GM12878 (cell line): ENCODE results near the gene TMEM88. TPM values are rescaled to one million over a fixed set of nuclear protein-coding genes. Genes with fewer than 3 reads are reported as not detected.

Source experiments
- ATAC-seq: fragments of 200-7000 bp; cut with Tn5 transposase; 3 replicates; pipeline ENCODE4 v1.9.1; 2020; ENCODE audit warnings: mild to moderate bottlenecking, moderate library complexity
- BruUV-seq: library from RNA; stranded (reverse); fragments of 400-500 nt; replicated peaks from 2 replicates; lab custom pipeline; 2021; lab: Mats Ljungman, UMichigan
- CTCF ChIA-PET: fragments of 300-600 bp; sonication (Branson Sonifier 250); formaldehyde crosslinking; extraction: SDS; loops from one replicate; lab custom pipeline; 2021; ENCODE audit warnings: inconsistent platforms; lab: Yijun Ruan, JAX
- POLR2A ChIA-PET: fragments of 350-600 bp; formaldehyde crosslinking; extraction: SDS; loops from one replicate; lab custom pipeline; 2021; ENCODE audit warnings: inconsistent platforms; lab: Charles Lee
- RAD21 ChIA-PET: fragments of 300-600 bp; sonication (Branson Sonifier 250); formaldehyde crosslinking; loops from one replicate; lab custom pipeline; 2023; ENCODE audit warnings: antibody characterized with exemption; ENCODE audit not compliant: unreplicated experiment; lab: Charles Lee
- SMC1A ChIA-PET: fragments of 300-600 bp; sonication (Branson Sonifier 250); formaldehyde crosslinking; loops from one replicate; lab custom pipeline; 2023; ENCODE audit not compliant: unreplicated experiment, uncharacterized antibody; lab: Charles Lee
- DNase-seq: peaks from one replicate; pipeline ENCODE4 v3.0.0-alpha.2; 2011; ENCODE audit warnings: low read depth, low spot score
- FAIRE-seq: peaks from 3 replicates; lab custom pipeline; 2011; peaks lifted over from hg19 to GRCh38; lab: Jason Lieb, UNC
- H2AFZ ChIP-seq: 2 replicates; pipeline ENCODE4 v1.6.0; 2011; ENCODE audit warnings: low read depth, low read length, control low read depth; ENCODE audit not compliant: control insufficient read depth
- H3K27ac ChIP-seq: 2 replicates; pipeline ENCODE4 v1.5.1; 2011; ENCODE audit warnings: control low read depth; ENCODE audit not compliant: control insufficient read depth, insufficient read depth
- H3K27me3 ChIP-seq, 2 experiments: replicated peaks in 1 of 2; 2 replicates each; pipeline versions ENCODE4 v1.6.0 to v1.6.1; 2011; ENCODE audit warnings: low read length in 1 of 2; ENCODE audit not compliant: control insufficient read depth in 2 of 2, insufficient read depth in 2 of 2
- H3K36me3 ChIP-seq, 2 experiments: 2 replicates each; pipeline ENCODE4 v1.5.1; 2011; ENCODE audit warnings: low read length in 1 of 2; ENCODE audit not compliant: control insufficient read depth in 2 of 2, insufficient read depth in 2 of 2
- H3K4me1 ChIP-seq: 2 replicates; pipeline ENCODE4 v1.6.1; 2011; ENCODE audit warnings: mild to moderate bottlenecking, low read length, moderate library complexity, mixed read lengths; ENCODE audit not compliant: control insufficient read depth, insufficient read depth
- H3K4me2 ChIP-seq: 2 replicates; pipeline ENCODE4 v1.6.0; 2011; ENCODE audit warnings: control low read depth; ENCODE audit not compliant: control insufficient read depth, insufficient read depth
- H3K4me3 ChIP-seq: fragments of 200-600 bp; sonication (generic); 2 replicates; pipeline ENCODE4 v1.5.1; 2016
- H3K79me2 ChIP-seq: 2 replicates; pipeline ENCODE4 v1.6.0; 2011; ENCODE audit warnings: low read length; ENCODE audit not compliant: control insufficient read depth, insufficient read depth
- H3K9ac ChIP-seq: 2 replicates; pipeline ENCODE4 v1.8.0; 2011; ENCODE audit warnings: low read length, control low read depth, mixed read lengths; ENCODE audit not compliant: control insufficient read depth, insufficient read depth
- H3K9me3 ChIP-seq: replicated peaks from 3 replicates; pipeline ENCODE4 v1.5.1; 2011; ENCODE audit warnings: mild to moderate bottlenecking, low read length; ENCODE audit not compliant: control insufficient read depth, insufficient read depth
- H4K20me1 ChIP-seq: 2 replicates; pipeline ENCODE4 v1.6.0; 2011; ENCODE audit not compliant: control insufficient read depth, insufficient read depth
- PAX8 ChIP-seq: fragments of 450-650 bp; IDR thresholded peaks from 2 replicates; pipeline ENCODE4 v1.6.1; 2017; ENCODE audit warnings: mild to moderate bottlenecking, moderate library complexity
- RELA ChIP-seq: fragments of 450-650 bp; IDR thresholded peaks from 2 replicates; pipeline ENCODE4 v1.8.0; 2014; ENCODE audit warnings: borderline replicate concordance; ENCODE audit not compliant: partially characterized antibody
- SPI1 ChIP-seq: IDR thresholded peaks from 2 replicates; pipeline ENCODE4 v1.6.1; 2011; ENCODE audit warnings: low read depth, mild to moderate bottlenecking, low read length, moderate library complexity, borderline replicate concordance; ENCODE audit not compliant: insufficient read depth
- SREBF2 ChIP-seq: IDR thresholded peaks from 2 replicates; pipeline ENCODE4 v1.6.1; 2012; ENCODE audit warnings: mild to moderate bottlenecking, low read length
- WGBS: methylation state at CpG from one replicate; pipeline ENCODE4 v1.1.6; 2016; ENCODE audit warnings: low lambda C conversion rate; ENCODE audit not compliant: insufficient replicate concordance, insufficient coverage; ENCODE audit errors: missing lambda C conversion rate; 5-methylcytosine and 5-hydroxymethylcytosine counted together
- in situ Hi-C: fragments of 300-500 bp; cut with MboI; formaldehyde crosslinking; loops from 9 replicates; pipeline ENCODE4 v1.14.3; 2018; ENCODE audit warnings: mixed read lengths
- intact Hi-C: fragments of 100-400 bp; cut with micrococcal nuclease; formaldehyde crosslinking; loops from one replicate; pipeline ENCODE4 v1.14.2; 2022; ENCODE audit not compliant: unreplicated experiment
- polyA plus RNA-seq, 11 experiments: library from polyadenylated mRNA; depleted of rRNA in 4 of 11; unstranded in 6 of 11; stranded (reverse) in 5 of 11; fragments of >200 nt; fragmentation: Nextera tagmentation in 4 of 11; fragmentation: Illumina TruSeq in 1 of 11; extraction: Ambion mirVana in 4 of 11; extraction: Trizol in 1 of 11; gene quantifications; 1 replicate in 1 of 11; 2 replicates in 10 of 11; pipeline versions ENCODE4 v1.2.1 to v1.2.3, GENCODE V29; 2011 to 2016; ENCODE audit warnings: inconsistent platforms in 2 of 11, missing spikeins in 2 of 11, low read depth in 1 of 11
- total RNA-seq, 4 experiments: library from RNA; depleted of rRNA in 3 of 4; stranded (reverse); fragments of >200 nt in 3 of 4; fragmentation: Illumina TruSeq in 1 of 4; extraction: Trizol in 1 of 4; gene quantifications; 2 replicates each; pipeline versions ENCODE4 v1.2.1 to v1.2.3, GENCODE V29; 2013 to 2021
- TF ChIP-seq, protein P1 (sequence below): fragments of 450-650 bp; conservative IDR thresholded peaks from 2 replicates; pipeline ENCODE4 v1.6.1; 2017; ENCODE audit warnings: mild to moderate bottlenecking, moderate library complexity
- TF ChIP-seq, protein P2 (sequence below): IDR thresholded peaks from 2 replicates; pipeline ENCODE4 v1.6.1; 2011; ENCODE audit warnings: borderline replicate concordance, low read depth, mild to moderate bottlenecking, moderate library complexity, mixed read lengths, low read length; ENCODE audit not compliant: insufficient read depth; ENCODE audit errors: extremely low read length
- TF ChIP-seq, protein P3 (sequence below): fragments of 450-650 bp; formaldehyde crosslinking; IDR thresholded peaks from 2 replicates; pipeline ENCODE4 v1.4.0; 2022; ENCODE audit warnings: mild to moderate bottlenecking, moderate library complexity

The TMEM88 gene
- total and polyA plus RNA-seq, 10 of the 15 experiments (the other 5 are each of a cell fraction or from before 2014, with no cell fraction given), result 0.21 to 2.2 (median 0.62) TPM; not detected in 5

DNA sequence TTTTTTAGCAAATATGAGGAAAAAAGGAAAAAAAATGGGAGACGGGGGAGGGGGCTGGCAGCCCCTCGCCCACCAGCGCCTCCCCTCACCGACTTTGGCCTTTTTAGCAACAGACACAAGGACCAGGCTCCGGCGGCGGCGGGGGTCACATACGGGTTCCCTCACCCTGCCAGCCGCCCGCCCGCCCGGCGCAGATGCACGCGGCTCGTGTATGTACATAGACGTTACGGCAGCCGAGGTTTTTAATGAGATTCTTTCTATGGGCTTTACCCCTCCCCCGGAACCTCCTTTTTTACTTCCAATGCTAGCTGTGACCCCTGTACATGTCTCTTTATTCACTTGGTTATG is 1.2 kb upstream of the TMEM88 start:
- no peak overlapping the region for H2AFZ ChIP-seq
- H4K20me1 ChIP-seq, result no peaks in the 10 kb centered on the region; the same call in 1 of the 2 replicates
- in situ Hi-C loops (no loop called here), intact Hi-C loops (no loop called here)
- DNase-seq, result no peak
- ChIA-PET CTCF (no interaction called here), RAD21 (no interaction called here), SMC1A (no interaction called here), POLR2A (interaction anchor here (0.6 kb wide), 1 partner anchor 538 kb away, joined by 6 read pairs; no protein-coding TSS in a partner anchor)
- peaks cover 14% of the 10 kb centered on the region for H3K79me2 ChIP-seq
- 84% methylated on average over 11 of the region's 21 CpGs for WGBS
- H3K27ac ChIP-seq, result no peak overlapping the region
- H3K9me3 ChIP-seq, result no peaks in the 10 kb centered on the region
- H3K4me1 ChIP-seq, result peaks cover 26% of the 10 kb centered on the region
- H3K27me3 ChIP-seq, result no peaks in the 10 kb centered on the region
- no peak for TF ChIP-seq RELA
- TF ChIP-seq SREBF2, result no peak
- TF ChIP-seq, protein P1, sequence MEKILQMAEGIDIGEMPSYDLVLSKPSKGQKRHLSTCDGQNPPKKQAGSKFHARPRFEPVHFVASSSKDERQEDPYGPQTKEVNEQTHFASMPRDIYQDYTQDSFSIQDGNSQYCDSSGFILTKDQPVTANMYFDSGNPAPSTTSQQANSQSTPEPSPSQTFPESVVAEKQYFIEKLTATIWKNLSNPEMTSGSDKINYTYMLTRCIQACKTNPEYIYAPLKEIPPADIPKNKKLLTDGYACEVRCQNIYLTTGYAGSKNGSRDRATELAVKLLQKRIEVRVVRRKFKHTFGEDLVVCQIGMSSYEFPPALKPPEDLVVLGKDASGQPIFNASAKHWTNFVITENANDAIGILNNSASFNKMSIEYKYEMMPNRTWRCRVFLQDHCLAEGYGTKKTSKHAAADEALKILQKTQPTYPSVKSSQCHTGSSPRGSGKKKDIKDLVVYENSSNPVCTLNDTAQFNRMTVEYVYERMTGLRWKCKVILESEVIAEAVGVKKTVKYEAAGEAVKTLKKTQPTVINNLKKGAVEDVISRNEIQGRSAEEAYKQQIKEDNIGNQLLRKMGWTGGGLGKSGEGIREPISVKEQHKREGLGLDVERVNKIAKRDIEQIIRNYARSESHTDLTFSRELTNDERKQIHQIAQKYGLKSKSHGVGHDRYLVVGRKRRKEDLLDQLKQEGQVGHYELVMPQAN, result no peak
- TF ChIP-seq, protein P2, sequence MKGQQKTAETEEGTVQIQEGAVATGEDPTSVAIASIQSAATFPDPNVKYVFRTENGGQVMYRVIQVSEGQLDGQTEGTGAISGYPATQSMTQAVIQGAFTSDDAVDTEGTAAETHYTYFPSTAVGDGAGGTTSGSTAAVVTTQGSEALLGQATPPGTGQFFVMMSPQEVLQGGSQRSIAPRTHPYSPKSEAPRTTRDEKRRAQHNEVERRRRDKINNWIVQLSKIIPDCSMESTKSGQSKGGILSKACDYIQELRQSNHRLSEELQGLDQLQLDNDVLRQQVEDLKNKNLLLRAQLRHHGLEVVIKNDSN, result no peak
- TF ChIP-seq, protein P3, sequence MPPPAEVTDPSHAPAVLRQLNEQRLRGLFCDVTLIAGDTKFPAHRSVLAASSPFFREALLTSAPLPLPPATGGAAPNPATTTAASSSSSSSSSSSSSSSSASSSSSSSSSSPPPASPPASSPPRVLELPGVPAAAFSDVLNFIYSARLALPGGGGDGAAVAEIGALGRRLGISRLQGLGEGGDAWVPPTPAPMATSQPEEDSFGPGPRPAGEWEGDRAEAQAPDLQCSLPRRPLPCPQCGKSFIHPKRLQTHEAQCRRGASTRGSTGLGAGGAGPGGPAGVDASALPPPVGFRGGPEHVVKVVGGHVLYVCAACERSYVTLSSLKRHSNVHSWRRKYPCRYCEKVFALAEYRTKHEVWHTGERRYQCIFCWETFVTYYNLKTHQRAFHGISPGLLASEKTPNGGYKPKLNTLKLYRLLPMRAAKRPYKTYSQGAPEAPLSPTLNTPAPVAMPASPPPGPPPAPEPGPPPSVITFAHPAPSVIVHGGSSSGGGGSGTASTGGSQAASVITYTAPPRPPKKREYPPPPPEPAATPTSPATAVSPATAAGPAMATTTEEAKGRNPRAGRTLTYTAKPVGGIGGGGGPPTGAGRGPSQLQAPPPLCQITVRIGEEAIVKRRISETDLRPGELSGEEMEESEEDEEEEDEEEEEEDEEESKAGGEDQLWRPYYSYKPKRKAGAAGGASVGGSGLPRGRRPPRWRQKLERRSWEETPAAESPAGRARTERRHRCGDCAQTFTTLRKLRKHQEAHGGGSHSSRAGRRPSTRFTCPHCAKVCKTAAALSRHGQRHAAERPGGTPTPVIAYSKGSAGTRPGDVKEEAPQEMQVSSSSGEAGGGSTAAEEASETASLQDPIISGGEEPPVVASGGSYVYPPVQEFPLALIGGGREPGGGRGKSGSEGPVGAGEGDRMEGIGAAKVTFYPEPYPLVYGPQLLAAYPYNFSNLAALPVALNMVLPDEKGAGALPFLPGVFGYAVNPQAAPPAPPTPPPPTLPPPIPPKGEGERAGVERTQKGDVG (CRISPR knock-in tag), result no peak
- TF ChIP-seq PAX8, result no peak
- no peak for TF ChIP-seq SPI1
- no peak overlapping the region for H3K9ac ChIP-seq
- no TSS peak for BruUV-seq
- ATAC-seq, result no peak
- no peak for FAIRE-seq
- no peak overlapping the region for H3K4me2 ChIP-seq
- H3K4me3 ChIP-seq, result no peak overlapping the region
- peaks cover 12 to 15% of the 10 kb centered on the region in 2 experiments; a peak in 3 of 4 replicates for H3K36me3 ChIP-seq
